Measurements from ENCODE around the gene RPL15. TPM values are rescaled to one million over a fixed set of nuclear protein-coding genes. Genes with fewer than 3 reads are reported as not detected.
"Not testable (repeated sequence)": the region's sequence is repeated elsewhere in the genome, so short reads cannot be mapped to it uniquely, and the experiment has no call there.

Gene RPL15
- total RNA-seq, 1 experiment from 2014 or later: 864 TPM

- intact Hi-C loops (cut with micrococcal nuclease; ENCODE audit: unreplicated experiment) (no loop called here), in situ Hi-C loops (cut with HindIII; ENCODE audit: low pct_unique_long_range_greater_than_20kb, low sequenced_read_pairs) (no loop called here)
- H3K9me3 ChIP-seq (ENCODE audit: control insufficient read depth, insufficient read depth, low read depth, low read length): no peaks in the 10 kb centered on the region
- BruUV-seq (replicated peaks): no TSS peak
- no peak for TF ChIP-seq TCF7L2 (IDR thresholded peaks at IDR 0.05; ENCODE audit: low read depth, low read length)
- no peak for TF ChIP-seq POLR2AphosphoS5 (IDR thresholded peaks at IDR 0.05; ENCODE audit: low read depth, low read length)
- TF ChIP-seq REST (IDR thresholded peaks at IDR 0.05; ENCODE audit: insufficient read depth in 1 of 2, low read depth in 2 of 2, low read length in 1 of 2): no peak
- no peak for TF ChIP-seq CTCF (IDR thresholded peaks at IDR 0.05)
- no peak for TF ChIP-seq SIN3A (IDR thresholded peaks at IDR 0.05; ENCODE audit: borderline replicate concordance, insufficient read depth, low read depth, low read length)
- H3K4me3 ChIP-seq (ENCODE audit: low read depth in 2 of 2, low read length in 2 of 2): no peak overlapping the region
- H3K36me3 ChIP-seq (ENCODE audit: control insufficient read depth, insufficient read depth, low read length): no peaks in the 10 kb centered on the region; the same call in 1 of the 2 replicates
- H3K27me3 ChIP-seq (ENCODE audit: control insufficient read depth, insufficient read depth, low read length): no peaks in the 10 kb centered on the region
- DNase-seq (ENCODE audit: low read depth, low spot score) (no peak), ATAC-seq (no peak)
- ChIA-PET POLR2A (no interaction called here), CTCF (no interaction called here)
- peaks cover 6% of the 10 kb centered on the region; the same call in 1 of the 2 replicates for H3K4me1 ChIP-seq (ENCODE audit: control insufficient read depth, insufficient read depth, low read length)
- no peak overlapping the region for H3K27ac ChIP-seq (ENCODE audit: low read length)
These were observed 7.6 kb upstream of the RPL15 start for GRCh38 chr3:23909341-23909740.

- POLR2A ChIA-PET: no interaction called here
- CTCF ChIA-PET: no interaction called here
- H3K4me1 ChIP-seq (ENCODE audit: control insufficient read depth, insufficient read depth, low read length): peaks cover 19% of the 10 kb centered on the region
- intact Hi-C loops (cut with micrococcal nuclease; ENCODE audit: unreplicated experiment) (no loop called here), in situ Hi-C loops (cut with HindIII; ENCODE audit: low pct_unique_long_range_greater_than_20kb, low sequenced_read_pairs) (no loop called here)
- no TSS peak for BruUV-seq (replicated peaks)
- no peaks in the 10 kb centered on the region for H3K27me3 ChIP-seq (ENCODE audit: control insufficient read depth, insufficient read depth, low read length)
- ATAC-seq (no peak), DNase-seq (ENCODE audit: low read depth, low spot score) (no peak)
- no peak for TF ChIP-seq TCF7L2 (IDR thresholded peaks at IDR 0.05; ENCODE audit: low read depth, low read length)
- no peak for TF ChIP-seq SIN3A (IDR thresholded peaks at IDR 0.05; ENCODE audit: borderline replicate concordance, insufficient read depth, low read depth, low read length)
- H3K36me3 ChIP-seq (ENCODE audit: control insufficient read depth, insufficient read depth, low read length): no peaks in the 10 kb centered on the region; the same call in none of the 2 replicates
- no peaks in the 10 kb centered on the region for H3K9me3 ChIP-seq (ENCODE audit: control insufficient read depth, insufficient read depth, low read depth, low read length)
- H3K27ac ChIP-seq (ENCODE audit: low read length): no peak overlapping the region
- no peak overlapping the region for H3K4me3 ChIP-seq (ENCODE audit: low read depth in 2 of 2, low read length in 2 of 2)
These were observed 5.5 kb upstream of the RPL15 start for GRCh38 chr3:23911397-23911796.

GRCh38 chr3:23912335-23912734 lies 4.6 kb upstream of the RPL15 start:
- BruUV-seq (replicated peaks); CTCF ChIA-PET; H3K27me3 ChIP-seq (ENCODE audit: control insufficient read depth, insufficient read depth, low read length); H3K36me3 ChIP-seq (ENCODE audit: control insufficient read depth, insufficient read depth, low read length); H3K9me3 ChIP-seq (ENCODE audit: control insufficient read depth, insufficient read depth, low read depth, low read length); POLR2A ChIA-PET; intact Hi-C loops (cut with micrococcal nuclease; ENCODE audit: unreplicated experiment); H3K4me3 ChIP-seq (ENCODE audit: low read depth in 2 of 2, low read length in 2 of 2); ATAC-seq; DNase-seq (ENCODE audit: low read depth, low spot score); H3K27ac ChIP-seq (ENCODE audit: low read length); in situ Hi-C loops (cut with HindIII; ENCODE audit: low pct_unique_long_range_greater_than_20kb, low sequenced_read_pairs): not testable (repeated sequence)
- peaks cover 19% of the 10 kb centered on the region for H3K4me1 ChIP-seq (ENCODE audit: control insufficient read depth, insufficient read depth, low read length)

Data from Panc1 (cell line).